Progenitor cell of endocrine pancreas (in vitro differentiated cells): ENCODE data around the gene GINS2. TPM values are rescaled to one million over a fixed set of nuclear protein-coding genes. Genes with fewer than 3 reads are reported as not detected.

Source experiments
- DNase-seq: peaks from one replicate; pipeline ENCODE4 v3.0.0; 2021; ENCODE audit warnings: low spot score; ENCODE audit not compliant: unreplicated experiment
- H3K27ac Mint-ChIP-seq: 2 replicates; pipeline ENCODE4 v1.8.0; 2021; ENCODE audit warnings: mild to moderate bottlenecking, moderate library complexity, mixed read lengths
- H3K27me3 Mint-ChIP-seq: 2 replicates; pipeline ENCODE4 v1.8.0; 2021; ENCODE audit warnings: mixed read lengths
- H3K36me3 Mint-ChIP-seq: 2 replicates; pipeline ENCODE4 v1.8.0; 2022; ENCODE audit warnings: mixed read lengths; ENCODE audit not compliant: insufficient read depth
- H3K4me1 Mint-ChIP-seq: 2 replicates; pipeline ENCODE4 v1.8.0; 2021; ENCODE audit warnings: low read depth, mixed read lengths
- H3K4me3 Mint-ChIP-seq: 2 replicates; pipeline ENCODE4 v1.8.0; 2021; ENCODE audit warnings: low read depth, mild to moderate bottlenecking, moderate library complexity, mixed read lengths
- H3K9me3 Mint-ChIP-seq: 2 replicates; pipeline ENCODE4 v1.8.0; 2021; ENCODE audit warnings: low read depth, mixed read lengths
- CTCF ChIP-seq: fragments of 200-600 bp; sonication (generic); IDR thresholded peaks from one replicate; pipeline ENCODE4 v1.5.0; 2021; ENCODE audit warnings: antibody characterized with exemption, mild to moderate bottlenecking; ENCODE audit not compliant: unreplicated experiment
- total RNA-seq: library from RNA; stranded (reverse); gene quantifications from 2 replicates; pipeline ENCODE4 v1.2.1, GENCODE V29; 2021

GINS2 gene
- total RNA-seq, 1 donor from 2014 or later = 22.3 TPM

GRCh38 chr16:85646976-85647375 lies 41.8 kb downstream of the GINS2 start:
- Mint-ChIP-seq H3K4me1 (peaks cover 9% of the 10 kb centered on the region), H3K27me3 (no peaks in the 10 kb centered on the region), H3K4me3 (no peak overlapping the region), H3K36me3 (peaks cover 8% of the 10 kb centered on the region), H3K9me3 (no peaks in the 10 kb centered on the region), H3K27ac (no peak overlapping the region)
- no peak for DNase-seq
- no peak for TF ChIP-seq CTCF

- Mint-ChIP-seq H3K27ac (no peak overlapping the region), H3K9me3 (no peaks in the 10 kb centered on the region), H3K4me3 (no peak overlapping the region), H3K4me1 (peaks cover 9% of the 10 kb centered on the region), H3K27me3 (no peaks in the 10 kb centered on the region), H3K36me3 (peaks cover 8% of the 10 kb centered on the region)
- DNase-seq = no peak
- no peak for TF ChIP-seq CTCF
Observed at GRCh38 chr16:85646358-85646907, 42.3 kb downstream of the GINS2 start.

GRCh38 chr16:85645021-85645589 lies 43.6 kb downstream of the GINS2 start:
- peaks cover 8% of the 10 kb centered on the region for H3K36me3 Mint-ChIP-seq
- TF ChIP-seq CTCF = no peak
- H3K4me1 Mint-ChIP-seq = peaks cover 9% of the 10 kb centered on the region
- no peaks in the 10 kb centered on the region for H3K27me3 Mint-ChIP-seq
- no peak for DNase-seq
- H3K27ac Mint-ChIP-seq = no peak overlapping the region
- H3K9me3 Mint-ChIP-seq = no peaks in the 10 kb centered on the region
- no peak overlapping the region for H3K4me3 Mint-ChIP-seq

GRCh38 chr16:85644093-85644712 lies 44.6 kb downstream of the GINS2 start:
- Mint-ChIP-seq H3K27me3 (no peaks in the 10 kb centered on the region), H3K27ac (peak overlapping the region; percentile 82), H3K9me3 (no peaks in the 10 kb centered on the region), H3K4me1 (peaks cover 9% of the 10 kb centered on the region), H3K4me3 (no peak overlapping the region), H3K36me3 (peaks cover 8% of the 10 kb centered on the region)
- DNase-seq = no peak
- TF ChIP-seq CTCF = no peak

- DNase-seq = no peak
- no peak for TF ChIP-seq CTCF
- Mint-ChIP-seq H3K4me1 (peaks cover 9% of the 10 kb centered on the region), H3K36me3 (peaks cover 3% of the 10 kb centered on the region), H3K9me3 (no peaks in the 10 kb centered on the region), H3K4me3 (no peak overlapping the region), H3K27ac (no peak overlapping the region), H3K27me3 (no peaks in the 10 kb centered on the region)
Observed at GRCh38 chr16:85643631-85644030, 45.1 kb downstream of the GINS2 start.
